Left renal pelvis (tissue), 4 donors: ENCODE data around the gene JAK1. TPM values are rescaled to one million over a fixed set of nuclear protein-coding genes. Genes with fewer than 3 reads are reported as not detected.
A peak's percentile ranks its signal among the peaks of the same experiment; 100 is the strongest.
"Not testable (repeated sequence)": the region's sequence is repeated elsewhere in the genome, so short reads cannot be mapped to it uniquely, and the experiment has no call there.

Experiments
- DNase-seq, 4 donors: peaks; one replicate each; pipeline ENCODE4 v3.0.0-alpha.2; 2013; ENCODE audit warnings: low read depth in 4 of 4, low spot score in 3 of 4
- polyA plus RNA-seq, 4 donors: library from polyadenylated mRNA; unstranded; fragments of 120-200 nt; gene quantifications; one replicate each; pipeline ENCODE4 v1.2.1, GENCODE V29; 2013; ENCODE audit not compliant: insufficient read length in 4 of 4

JAK1 gene
- polyA plus RNA-seq, 4 donors: 93.2 to 127 (median 102) TPM

DNA sequence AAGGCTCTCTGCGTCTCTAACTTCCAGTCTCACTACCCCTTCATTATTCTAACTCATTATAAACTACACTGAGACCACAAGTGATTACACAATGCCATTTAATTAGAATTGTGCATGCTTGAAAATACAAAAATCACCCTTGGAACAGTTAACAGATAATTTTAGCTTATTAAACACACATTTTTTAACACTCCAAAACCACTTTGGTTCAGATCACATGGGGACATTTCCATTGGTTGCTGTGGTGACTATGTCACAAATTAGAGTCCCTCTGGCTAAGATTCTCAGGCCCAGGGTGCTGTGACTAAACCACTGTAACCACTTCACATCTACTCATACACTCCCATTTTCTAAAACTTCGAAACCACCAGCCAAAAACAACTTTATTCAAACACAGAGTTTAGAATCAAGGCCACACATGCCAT is 43.0 kb downstream of the JAK1 start:
- no peak for DNase-seq

DNA sequence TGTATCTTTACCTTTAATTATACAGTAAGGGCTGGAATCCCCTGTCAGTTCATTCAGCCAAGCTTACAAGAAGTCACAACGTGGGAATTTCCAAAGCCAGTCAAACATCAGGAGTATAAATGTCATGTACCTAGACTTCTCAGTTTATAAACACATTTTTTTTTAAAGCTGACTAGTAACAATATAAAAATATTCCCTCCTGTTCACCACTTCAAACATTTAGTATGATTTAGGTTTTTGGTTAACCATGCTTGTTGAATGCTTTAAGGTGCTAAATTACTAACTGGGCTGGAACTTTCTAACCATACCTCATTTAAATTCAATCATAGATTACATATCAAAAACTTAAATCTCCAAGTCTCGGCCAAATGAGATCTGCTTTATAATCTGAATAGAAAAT is 44.0 kb downstream of the JAK1 start:
- no peak for DNase-seq

DNA sequence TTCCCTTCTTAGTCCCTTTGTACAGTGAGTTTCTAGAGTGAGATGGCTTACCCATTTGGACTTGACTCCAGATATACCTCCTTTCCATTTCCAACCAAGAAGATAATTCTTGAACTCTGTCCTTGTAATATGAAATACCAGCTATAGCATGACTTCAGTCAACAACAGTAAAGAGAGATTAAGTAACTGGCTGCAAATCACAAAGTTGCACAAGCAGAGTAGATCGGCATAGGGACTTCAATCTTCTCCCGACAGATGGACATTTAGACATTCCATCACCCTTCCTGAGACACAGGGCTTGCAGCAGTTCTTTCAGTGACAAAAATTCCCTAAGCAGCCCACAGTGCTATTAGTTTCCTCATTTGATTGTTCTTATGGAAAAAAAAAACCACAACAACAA is 44.6 kb downstream of the JAK1 start:
- DNase-seq: no peak

DNA sequence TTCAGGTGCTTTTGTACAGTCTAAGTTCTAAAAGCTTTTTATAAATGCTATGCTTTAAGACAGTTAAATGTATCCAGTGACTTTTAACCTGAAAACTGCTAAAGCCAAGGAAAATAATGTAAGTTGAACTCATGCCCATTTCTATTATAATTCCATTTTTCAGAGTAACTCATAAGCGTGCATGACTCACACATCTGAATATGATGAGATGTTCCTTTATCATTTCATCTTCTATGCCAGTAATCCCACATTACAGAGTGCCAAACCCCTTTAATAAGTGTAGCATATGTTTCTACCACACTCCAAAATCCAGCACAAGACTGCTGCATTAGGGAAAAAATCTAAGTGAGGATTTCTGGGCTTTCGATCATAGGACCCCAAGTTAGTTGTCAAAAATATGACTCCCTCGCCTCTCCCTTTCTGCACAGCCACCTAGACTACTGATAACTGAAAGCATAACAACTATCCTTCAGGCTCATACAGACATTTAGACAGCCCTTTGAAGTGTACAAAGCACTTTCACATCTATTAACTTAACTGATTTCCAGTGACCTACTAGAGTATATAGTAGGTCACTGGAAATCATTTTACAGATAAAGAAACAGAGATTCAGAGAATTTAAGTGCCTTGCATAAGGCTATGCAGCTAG is 45.3 kb downstream of the JAK1 start:
- DNase-seq: no peak

DNA sequence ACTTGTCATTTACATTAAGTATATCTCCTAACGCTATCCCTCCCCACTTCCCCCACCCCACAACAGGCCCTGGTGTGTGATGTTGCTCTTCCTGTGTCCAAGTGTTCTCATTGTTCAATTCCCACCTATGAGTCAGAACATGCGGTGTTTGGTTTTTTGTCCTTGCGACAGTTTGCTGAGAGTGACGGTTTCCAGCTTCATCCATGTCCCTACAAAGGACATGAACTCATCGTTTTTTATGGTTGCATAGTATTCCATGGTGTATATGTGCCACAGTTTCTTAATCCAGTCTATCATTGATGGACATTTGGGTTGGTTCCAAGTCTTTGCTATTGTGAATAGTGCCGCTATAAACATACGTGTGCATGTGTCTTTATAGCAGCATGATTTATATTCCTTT is 47.2 kb downstream of the JAK1 start:
- not testable (repeated sequence) for DNase-seq

DNA sequence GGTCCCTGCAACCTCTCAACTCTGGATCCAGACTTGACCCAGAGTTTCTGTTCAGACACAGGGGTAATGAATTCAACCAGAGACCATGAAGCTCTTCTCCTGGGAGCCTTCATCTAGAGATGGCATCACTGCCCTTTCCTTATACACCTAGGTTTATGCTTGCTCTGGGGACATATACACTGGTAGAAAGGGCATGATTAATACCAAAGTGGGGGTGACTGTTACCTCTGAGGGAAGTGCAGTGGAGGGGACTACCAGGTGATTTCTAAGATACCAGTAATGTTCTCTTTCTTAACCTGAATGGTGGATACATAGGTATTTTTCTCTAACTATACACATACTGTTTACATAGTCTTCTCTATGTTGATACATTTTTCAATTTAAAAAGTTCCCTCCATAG is 48.4 kb downstream of the JAK1 start:
- DNase-seq: no peak

DNA sequence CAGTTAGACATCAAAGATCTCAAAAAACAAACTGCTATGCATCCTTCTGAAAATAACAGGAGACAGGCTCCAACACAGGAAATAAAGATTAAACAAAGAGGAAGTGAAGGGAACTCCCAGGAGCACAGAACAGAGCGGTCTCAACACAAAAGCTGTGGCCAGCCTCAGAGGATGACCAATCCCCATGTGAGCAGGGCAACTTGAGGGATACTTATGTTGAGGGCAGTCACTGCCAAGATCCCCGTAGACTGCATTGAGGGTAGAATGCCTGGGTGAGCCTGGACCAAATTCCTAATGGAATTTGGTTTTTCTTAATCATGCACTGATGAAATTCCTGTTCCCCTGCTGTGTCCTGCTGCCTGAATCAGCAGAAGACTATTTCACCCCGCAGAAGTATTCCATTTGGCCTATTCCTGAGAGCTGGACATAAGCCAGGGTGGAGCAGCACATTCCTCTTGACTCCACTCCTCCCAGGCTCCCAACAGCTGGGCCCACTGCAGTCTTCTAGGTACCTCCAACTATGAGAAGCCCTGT is 49.0 kb downstream of the JAK1 start:
- DNase-seq: no peak

DNA sequence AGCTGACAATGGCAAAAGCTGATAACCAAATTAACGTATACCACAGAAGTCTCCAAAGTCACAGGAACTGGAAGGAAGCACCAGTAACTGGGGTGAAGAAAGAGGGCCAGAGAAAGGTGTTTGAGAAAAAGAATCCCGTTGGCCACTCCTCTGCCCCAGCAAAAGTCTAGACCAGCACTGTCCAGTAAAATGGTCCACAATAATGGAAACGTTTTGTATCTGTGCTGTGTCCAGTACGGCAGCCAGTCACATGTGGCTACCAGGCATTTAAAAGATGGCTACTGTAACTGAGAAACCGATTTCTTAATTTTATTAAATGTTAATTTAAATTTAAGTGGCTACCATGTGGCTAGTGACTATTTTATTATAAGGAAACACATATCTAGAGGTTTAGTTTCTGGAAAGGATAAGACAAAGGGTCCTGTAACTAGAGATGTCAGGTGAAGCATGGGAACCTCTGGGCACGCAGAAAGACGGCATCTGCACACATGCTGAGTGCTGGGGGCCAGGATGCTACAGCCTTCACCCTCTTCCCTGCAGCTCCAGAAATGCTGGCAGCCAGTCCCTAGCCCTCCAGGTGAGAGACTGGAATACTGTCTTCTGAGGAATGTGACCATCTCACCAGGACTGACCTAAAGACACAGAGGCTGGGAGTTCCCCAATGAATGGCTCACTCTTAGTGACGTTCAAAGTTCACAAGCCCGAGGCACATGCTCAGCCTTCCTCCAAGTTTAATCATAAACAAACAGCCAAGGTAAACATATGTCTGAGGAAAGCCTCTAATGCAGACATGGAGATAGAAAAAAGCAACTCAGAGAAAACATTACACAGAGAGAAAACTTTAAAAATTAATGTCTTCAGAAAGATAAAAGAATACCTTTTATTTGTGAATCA is 50.7 kb downstream of the JAK1 start:
- no peak for DNase-seq

DNA sequence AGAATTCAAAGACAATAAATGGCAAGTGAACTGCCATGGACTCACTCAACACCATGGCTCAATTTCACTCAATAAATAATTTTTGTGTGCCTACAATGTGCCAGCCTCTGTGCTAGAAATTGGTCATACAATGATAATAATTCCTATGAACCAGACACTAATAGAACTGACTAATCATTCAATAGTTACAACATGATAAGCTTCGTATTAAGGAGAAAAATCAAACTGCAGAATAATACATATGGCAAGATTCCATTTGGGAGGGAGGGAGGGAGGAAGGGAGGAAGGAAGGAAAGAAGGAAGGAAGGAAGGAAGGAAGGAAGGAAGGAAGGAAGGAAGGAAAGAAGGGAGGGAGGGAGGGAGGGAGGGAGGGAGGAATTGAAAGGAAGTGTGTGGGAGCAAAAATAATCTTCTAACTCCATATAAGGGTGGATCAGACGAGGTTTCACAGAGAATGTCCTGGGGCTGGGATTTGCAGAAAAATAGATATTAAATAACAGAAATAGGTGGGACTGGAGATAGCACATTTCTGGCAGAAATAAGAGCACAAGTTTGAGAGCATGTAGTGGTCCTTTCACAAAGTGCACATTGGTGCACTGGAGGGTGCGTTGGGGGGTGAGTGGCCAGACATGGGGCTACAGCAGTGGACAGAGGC is 52.9 kb downstream of the JAK1 start:
- DNase-seq: no peak

DNA sequence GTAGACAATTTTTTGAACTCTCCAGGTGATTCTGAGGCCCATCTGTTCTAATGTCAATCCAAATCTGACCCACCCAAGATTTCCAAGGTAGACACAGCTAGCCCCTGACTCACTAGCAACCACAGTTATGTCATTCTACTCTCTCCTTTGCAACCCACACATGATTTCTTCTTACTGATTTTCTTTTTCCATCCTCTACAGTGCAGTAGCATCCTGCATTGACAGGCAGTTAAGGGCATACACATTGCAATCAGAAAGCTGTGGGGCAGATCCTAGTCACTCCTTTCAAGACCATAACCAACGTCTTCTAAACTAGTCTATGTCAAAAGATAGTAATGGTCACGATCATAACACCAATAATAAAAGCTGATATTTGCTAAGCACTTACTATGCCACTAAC is 54.2 kb downstream of the JAK1 start:
- DNase-seq: no peak

DNA sequence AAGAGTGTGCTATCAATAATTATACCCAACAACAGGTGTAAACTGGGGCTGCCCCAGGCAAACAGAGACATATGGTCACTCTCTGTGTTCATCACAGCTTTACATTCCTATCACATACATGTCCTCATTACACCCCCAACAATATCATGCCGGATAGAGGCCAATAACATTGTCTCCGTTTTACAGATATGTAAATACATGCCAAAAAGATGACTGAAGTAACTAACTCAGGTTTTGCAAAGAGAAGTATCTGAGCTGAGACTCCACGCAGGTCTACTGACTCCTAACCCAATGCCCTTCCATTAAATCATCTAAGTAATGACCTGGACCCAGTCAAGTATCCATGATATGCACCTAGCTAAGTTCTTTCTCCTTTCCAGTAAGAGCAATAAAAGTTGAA is 55.0 kb downstream of the JAK1 start:
- DNase-seq: no peak

DNA sequence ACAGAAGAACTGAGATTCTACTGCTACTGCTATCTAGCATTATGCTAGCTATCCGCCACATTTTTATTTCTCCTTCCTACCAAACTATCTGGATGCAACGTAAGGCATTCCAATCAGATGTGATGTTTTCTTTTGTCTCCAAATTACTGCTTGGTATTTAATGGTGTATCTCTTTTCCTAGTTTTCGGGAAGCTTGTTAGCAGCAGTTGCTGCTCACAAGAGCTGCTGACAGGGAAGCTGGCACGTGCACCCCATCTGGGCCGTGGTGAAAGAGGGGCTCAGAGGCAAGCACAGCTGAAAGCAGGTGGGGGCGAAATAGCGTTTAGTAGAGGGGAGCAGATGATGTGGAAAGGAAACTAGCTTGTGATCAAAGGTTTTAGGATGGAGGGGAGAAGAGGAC is 57.3 kb downstream of the JAK1 start:
- no peak for DNase-seq

DNA sequence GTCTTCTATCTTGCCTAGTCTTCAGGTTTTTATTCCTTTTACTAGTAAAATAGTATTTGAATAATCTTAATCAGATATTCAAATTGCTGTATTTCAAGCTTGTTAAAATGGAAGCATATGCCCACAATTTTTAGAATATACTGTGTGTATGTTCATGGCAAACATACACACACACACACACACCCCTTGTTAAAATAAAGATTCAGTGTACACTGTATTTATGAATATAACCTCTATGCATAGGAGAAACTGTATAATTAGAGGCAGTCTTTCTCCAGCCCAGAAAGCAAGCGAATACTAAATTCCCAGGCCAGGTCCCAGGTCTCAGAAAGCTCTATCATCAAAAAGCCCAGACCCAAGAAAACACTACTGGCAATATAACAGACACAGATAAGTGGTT is 57.8 kb downstream of the JAK1 start:
- DNase-seq: no peak

DNA sequence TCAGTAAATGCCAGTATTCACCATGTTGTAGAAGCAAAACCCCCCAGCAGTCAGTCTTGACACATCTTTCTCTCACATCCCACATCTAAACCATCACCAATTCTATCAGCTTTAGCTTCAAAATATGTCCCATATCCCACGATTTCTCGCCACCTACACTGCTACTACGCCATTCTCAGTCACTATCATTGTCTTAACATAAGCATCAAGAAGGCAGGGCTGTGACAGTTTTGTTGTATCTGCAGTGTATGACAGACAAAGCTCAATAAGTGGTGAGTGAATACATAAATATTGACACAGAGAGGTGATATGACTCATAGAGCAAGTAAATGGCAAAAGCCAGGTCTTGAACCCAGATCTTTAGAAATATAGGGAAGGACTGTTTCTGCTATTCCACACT is 59.9 kb downstream of the JAK1 start:
- no peak for DNase-seq

DNA sequence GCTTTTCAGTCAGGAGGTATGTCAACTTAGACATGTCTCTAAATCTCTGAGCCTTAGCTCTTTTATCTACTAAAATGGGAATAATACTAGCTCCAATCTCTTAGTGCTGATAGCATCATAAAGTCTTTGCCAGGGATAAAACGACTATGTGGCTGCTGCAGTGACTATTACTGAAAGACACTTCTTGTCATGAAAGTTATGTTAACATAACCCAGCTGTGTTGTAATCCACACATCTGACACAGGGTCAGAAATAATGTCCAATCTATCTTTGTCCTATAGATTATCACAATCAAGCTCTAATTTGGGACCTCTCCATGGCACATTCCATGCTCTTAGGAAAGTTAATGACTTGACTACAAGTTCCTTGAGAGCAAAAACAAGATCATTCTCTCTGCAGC is 62.8 kb downstream of the JAK1 start:
- DNase-seq: no peak

DNA sequence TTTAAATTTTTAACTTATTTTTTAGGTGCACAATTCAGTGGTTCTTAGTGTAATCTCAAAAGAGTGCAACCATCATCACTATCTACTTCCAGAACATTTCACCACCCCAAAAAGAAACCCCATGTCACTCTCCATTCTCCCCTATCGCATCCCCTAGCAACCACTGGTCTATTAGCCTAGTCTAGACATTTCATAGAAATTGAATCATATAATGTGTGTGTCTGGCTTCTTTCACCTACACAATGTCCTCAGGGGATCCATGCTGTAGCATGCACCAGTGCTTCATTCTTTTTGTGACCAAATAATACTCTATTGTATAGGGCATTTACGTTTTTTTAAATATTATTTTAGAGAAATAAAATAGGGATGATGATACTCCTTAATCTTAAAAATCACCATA is 64.7 kb downstream of the JAK1 start:
- no peak for DNase-seq

DNA sequence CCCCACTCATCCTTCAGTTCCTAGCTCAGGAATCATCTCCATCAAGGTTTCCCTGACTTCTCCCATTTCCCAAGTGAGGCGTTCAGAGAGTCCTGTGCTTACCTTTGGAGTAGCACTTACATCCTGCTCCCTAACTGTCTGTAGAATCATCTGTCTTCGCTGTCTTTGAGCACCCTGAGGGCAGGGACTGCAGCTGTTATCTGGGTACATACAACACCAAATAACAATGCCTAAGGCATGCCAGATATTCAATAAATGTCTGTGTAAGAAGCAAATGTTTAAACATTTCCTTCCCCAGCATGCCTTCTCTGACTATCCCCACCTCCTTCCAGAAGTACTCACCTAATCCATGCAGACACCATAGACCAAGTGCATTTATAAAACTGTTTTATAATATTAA is 65.4 kb downstream of the JAK1 start:
- DNase-seq: no peak

DNA sequence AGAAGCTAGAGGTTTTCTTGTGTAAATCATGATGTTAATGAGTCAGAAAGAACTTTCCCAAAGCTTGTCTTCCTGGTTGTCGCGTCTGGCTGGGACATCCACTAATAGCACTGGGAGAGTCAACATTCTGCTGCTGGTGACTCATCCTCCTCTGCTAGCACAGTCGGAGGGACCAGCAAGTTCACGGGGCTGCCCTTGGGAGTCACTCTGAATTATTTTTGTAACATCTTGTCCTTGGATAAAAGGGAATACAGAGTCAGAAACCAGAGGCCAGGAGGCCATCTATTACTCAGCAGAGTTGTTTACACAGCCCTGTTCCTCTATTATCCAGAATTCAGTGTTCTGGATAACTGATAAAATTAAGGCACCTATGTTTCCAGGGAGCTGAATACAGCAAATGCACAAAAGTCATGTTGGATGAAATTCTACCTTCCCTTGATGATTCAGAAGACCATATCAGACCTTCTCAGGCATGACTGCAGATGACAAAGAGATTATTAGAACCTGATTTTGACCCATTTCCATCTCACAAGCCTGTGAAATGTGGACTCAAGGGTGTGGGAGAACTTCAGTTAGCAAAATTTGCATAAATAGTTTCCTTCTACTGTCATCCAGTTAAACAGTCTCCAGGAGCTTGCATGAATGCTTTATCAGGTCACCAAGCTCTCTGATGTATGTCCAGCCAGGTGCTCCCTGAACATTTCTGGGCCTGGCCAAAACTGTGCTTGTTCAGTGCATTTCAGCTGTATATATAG is 68.1 kb downstream of the JAK1 start:
- DNase-seq: peak in 1 of 4 donors; percentile 32

DNA sequence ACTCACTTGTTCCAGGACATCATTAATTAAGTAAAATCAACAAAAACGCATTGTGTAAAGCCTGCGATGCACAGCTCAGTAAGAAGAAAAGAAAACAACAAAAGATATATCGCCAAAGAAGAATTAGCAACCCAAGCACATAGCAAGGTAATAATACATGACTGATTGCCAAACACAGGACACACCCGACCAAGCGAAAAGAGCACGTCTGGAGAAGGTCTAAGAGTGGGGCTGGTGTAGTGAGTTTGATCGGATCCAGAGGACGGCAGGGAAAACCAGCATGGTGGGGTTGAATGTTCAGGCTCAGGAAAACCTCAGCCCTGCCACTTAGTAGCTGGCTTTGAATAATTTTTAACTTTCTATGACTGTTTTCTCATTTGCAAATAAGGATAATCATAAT is 69.8 kb downstream of the JAK1 start:
- DNase-seq: no peak

DNA sequence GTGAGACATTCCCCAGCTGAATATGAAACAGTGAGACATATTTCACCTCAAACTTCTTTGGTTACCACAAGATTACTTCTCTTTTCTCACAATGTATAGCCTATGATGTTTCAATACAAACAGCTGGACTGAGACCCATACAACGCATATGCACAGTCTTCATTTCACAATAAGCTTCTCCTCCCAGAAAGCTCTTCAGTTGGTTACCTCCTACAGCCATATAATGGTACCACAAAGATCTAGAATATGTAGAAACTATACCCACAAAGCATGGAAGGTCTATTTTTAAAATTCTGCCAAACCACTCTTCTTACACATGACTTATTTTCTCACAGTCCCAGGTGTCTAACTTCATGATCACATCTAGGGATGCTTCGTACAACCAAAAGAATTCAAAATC is 70.8 kb downstream of the JAK1 start:
- DNase-seq: no peak
